ENCODE results near the gene ZNF473.
A peak's percentile ranks its signal among the peaks of the same experiment; 100 is the strongest.

ZNF473 gene

DNA sequence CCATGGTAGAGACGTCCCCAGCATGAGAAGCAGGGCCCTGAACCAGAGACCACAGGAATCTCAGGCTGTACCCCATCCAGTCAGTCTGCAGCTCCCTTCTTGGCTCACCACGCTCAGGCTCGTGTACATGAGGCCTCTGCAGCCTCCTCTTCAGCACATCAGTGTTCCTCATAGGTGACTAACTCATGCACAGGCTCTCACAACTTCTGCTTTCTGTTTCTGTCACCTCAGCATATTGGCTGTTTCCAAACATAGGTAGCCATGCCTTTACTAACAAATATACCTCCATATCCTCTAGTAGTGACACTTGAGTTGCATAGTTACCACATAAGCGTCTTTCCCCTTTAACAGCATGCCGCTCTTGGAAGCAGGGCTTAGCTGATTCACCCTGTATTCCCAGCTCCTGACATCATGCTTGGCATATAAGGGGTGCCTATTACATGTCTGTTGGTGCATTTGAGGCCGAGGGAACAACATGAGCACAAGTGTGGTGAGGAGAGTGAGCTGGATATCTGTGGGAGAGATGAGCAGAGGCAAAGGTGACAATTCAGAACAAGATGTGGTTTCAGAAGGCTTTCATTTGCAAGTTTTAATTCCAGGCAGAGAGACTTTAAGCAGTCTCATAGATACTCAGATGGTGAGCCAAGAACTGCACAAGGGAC, 16.7 kb downstream of the ZNF473 start:
- DNase-seq (ENCODE audit: low read depth), result no peak
- no peak overlapping the region for H3K4me3 ChIP-seq (ENCODE audit: low read depth, low read length)
- TF ChIP-seq, protein P1, sequence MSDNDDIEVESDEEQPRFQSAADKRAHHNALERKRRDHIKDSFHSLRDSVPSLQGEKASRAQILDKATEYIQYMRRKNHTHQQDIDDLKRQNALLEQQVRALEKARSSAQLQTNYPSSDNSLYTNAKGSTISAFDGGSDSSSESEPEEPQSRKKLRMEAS (IDR thresholded peaks at IDR 0.05; ENCODE audit: low read depth, low read length), result no peak
- TF ChIP-seq CTCF (IDR thresholded peaks at IDR 0.05; ENCODE audit: low read depth, low read length) (no peak), MYC (IDR thresholded peaks at IDR 0.05; ENCODE audit: low read depth, low read length) (no peak), POLR2A (IDR thresholded peaks at IDR 0.05; ENCODE audit: extremely low read depth, insufficient read length) (no peak)

DNA sequence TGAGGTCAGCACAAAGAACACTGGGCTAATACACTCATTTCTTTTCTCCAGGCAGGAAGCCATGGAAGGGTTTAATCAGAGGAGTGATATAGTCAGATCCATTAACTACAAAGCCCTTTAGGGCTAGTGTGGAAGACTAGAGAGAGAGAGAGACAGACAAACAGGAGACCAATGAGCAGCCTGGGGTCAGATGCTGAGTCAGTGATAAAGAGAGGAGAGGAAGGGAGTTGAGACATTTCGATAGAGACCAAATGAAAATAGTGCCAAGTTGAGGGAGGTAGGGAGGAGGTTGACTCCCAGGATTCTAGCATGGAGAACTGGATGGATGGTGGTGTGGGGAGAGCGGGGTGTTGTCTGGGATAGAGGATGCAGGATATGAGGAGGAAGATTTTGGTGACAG, 18.2 kb downstream of the ZNF473 start:
- H3K4me3 ChIP-seq (ENCODE audit: low read depth, low read length), result no peak overlapping the region
- no peak for TF ChIP-seq POLR2A (IDR thresholded peaks at IDR 0.05; ENCODE audit: extremely low read depth, insufficient read length)
- TF ChIP-seq MYC (IDR thresholded peaks at IDR 0.05; ENCODE audit: low read depth, low read length), result no peak
- TF ChIP-seq, protein P1 (IDR thresholded peaks at IDR 0.05; ENCODE audit: low read depth, low read length), result no peak
- TF ChIP-seq CTCF (IDR thresholded peaks at IDR 0.05; ENCODE audit: low read depth, low read length), result no peak
- no peak for DNase-seq (ENCODE audit: low read depth)

DNA sequence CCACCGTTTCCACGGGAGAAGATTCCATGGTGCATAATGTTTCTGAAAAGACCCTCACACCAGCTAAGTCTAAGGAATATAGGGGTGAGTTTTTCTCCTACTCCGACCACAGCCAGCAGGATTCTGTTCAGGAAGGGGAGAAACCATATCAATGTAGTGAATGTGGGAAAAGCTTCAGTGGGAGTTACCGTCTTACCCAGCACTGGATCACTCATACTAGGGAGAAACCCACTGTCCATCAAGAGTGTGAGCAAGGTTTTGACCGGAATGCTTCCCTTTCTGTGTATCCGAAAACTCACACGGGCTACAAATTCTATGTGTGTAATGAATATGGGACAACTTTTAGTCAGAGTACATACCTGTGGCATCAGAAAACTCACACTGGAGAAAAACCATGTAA, 19.1 kb downstream of the ZNF473 start:
- TF ChIP-seq, protein P1 (IDR thresholded peaks at IDR 0.05; ENCODE audit: low read depth, low read length), result no peak
- TF ChIP-seq MYC (IDR thresholded peaks at IDR 0.05; ENCODE audit: low read depth, low read length) (no peak), CTCF (IDR thresholded peaks at IDR 0.05; ENCODE audit: low read depth, low read length) (no peak)
- DNase-seq (ENCODE audit: low read depth), result no peak
- no peak overlapping the region for H3K4me3 ChIP-seq (ENCODE audit: low read depth, low read length)

DNA sequence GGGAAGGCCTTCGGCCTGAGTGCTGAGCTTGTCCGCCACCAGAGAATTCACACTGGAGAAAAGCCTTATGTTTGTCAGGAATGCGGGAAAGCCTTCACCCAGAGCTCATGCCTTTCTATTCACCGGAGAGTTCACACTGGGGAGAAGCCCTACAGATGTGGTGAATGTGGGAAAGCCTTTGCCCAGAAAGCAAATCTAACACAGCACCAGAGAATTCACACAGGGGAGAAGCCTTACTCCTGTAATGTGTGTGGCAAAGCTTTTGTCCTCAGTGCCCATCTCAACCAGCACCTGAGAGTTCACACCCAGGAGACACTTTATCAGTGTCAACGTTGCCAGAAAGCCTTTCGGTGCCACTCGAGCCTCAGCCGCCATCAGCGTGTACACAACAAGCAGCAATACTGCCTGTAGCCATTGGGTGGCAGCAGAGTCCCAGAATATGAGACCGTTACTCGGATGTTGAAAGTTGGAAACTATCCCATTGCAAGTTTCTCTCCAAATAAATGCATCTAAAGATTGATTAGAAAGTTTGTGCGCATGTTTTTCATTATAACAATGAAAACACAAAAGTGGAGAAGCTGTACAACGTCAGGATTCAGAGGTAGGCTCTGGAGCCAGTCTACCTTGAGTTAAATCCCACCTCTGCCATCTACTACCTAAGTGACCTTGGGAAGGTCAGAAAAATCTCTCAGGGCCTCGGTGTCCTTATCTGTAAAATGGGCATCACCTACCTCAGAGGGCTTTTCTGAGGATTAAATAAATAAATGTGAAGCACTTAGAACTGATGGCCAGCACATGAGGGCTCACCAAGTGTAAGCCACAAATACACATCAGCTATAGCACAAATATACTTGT, 21.1 kb downstream of the ZNF473 start:
- H3K4me3 ChIP-seq (ENCODE audit: low read depth, low read length), result no peak overlapping the region
- peak; percentile 63 for DNase-seq (ENCODE audit: low read depth)
- peak; percentile 76 for TF ChIP-seq CTCF (IDR thresholded peaks at IDR 0.05; ENCODE audit: low read depth, low read length)
- TF ChIP-seq, protein P1 (IDR thresholded peaks at IDR 0.05; ENCODE audit: low read depth, low read length), result no peak

DNA sequence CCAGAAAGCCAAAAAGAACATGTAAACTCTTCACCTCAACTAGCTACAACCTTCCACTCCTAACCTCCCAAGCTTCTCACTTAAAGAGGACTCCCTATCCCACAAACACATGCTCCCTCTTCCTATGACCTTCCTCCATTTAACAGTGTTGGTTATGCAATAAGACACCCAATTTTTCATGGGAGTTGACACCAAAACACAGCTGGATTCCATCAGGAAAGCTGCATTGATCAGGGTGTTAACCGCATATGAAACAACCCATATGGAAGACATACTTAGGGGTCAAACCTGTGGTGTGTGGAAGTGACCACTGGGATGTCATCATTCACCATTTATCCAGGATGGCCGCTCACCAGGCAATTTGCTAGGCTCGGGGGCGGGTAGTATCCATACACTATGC, 21.9 kb downstream of the ZNF473 start:
- TF ChIP-seq, protein P1 (IDR thresholded peaks at IDR 0.05; ENCODE audit: low read depth, low read length), result no peak
- TF ChIP-seq MYC (IDR thresholded peaks at IDR 0.05; ENCODE audit: low read depth, low read length) (no peak), POLR2A (IDR thresholded peaks at IDR 0.05; ENCODE audit: extremely low read depth, insufficient read length) (no peak), CTCF (IDR thresholded peaks at IDR 0.05; ENCODE audit: low read depth, low read length) (no peak)

More for the DNA sequence above, 21.9 kb downstream of the ZNF473 start:
- no peak for DNase-seq (ENCODE audit: low read depth)
- no peak overlapping the region for H3K4me3 ChIP-seq (ENCODE audit: low read depth, low read length)

Data from NB4 (cell line).